ENCODE measurements around the gene PIK3CA. TPM values are rescaled to one million over a fixed set of nuclear protein-coding genes. Genes with fewer than 3 reads are reported as not detected.
"Not testable (repeated sequence)": the region's sequence is repeated elsewhere in the genome, so short reads cannot be mapped to it uniquely, and the experiment has no call there.

The PIK3CA gene
- total RNA-seq, 1 experiment from 2014 or later = 20.7 TPM

- H3K4me1 Mint-ChIP-seq (ENCODE audit: insufficient read depth, unreplicated experiment) = no peaks in the 10 kb centered on the region
- intact Hi-C loops (cut with micrococcal nuclease) = no loop called here
- TF ChIP-seq CTCF (IDR thresholded peaks at IDR 0.05; ENCODE audit: unreplicated experiment) = no peak
- DNase-seq (ENCODE audit: unreplicated experiment) = no peak
- no peak overlapping the region for H3K27ac Mint-ChIP-seq (ENCODE audit: low read depth, unreplicated experiment)
- H3K27me3 Mint-ChIP-seq (ENCODE audit: insufficient read depth, unreplicated experiment) = no peaks in the 10 kb centered on the region
- no peak overlapping the region for H3K4me3 Mint-ChIP-seq (ENCODE audit: unreplicated experiment)
- no TSS peak for BruUV-seq (replicated peaks)
- ChIA-PET CTCF (no interaction called here), POLR2A (no interaction called here)
- no peaks in the 10 kb centered on the region for H3K9me3 Mint-ChIP-seq (ENCODE audit: unreplicated experiment)
- H3K36me3 Mint-ChIP-seq (ENCODE audit: insufficient read depth, unreplicated experiment) = no peaks in the 10 kb centered on the region
Observed at GRCh38 chr3:179268400-179269051, 120.4 kb downstream of the PIK3CA start.

GRCh38 chr3:179269152-179269707 lies 121.1 kb downstream of the PIK3CA start:
- ChIA-PET CTCF (no interaction called here), POLR2A (interaction anchor here (0.6 kb wide), 1 partner anchor 170 kb away, joined by 3 read pairs; no protein-coding TSS in a partner anchor)
- Mint-ChIP-seq H3K9me3 (ENCODE audit: unreplicated experiment) (no peaks in the 10 kb centered on the region), H3K27me3 (ENCODE audit: insufficient read depth, unreplicated experiment) (no peaks in the 10 kb centered on the region), H3K36me3 (ENCODE audit: insufficient read depth, unreplicated experiment) (no peaks in the 10 kb centered on the region), H3K4me1 (ENCODE audit: insufficient read depth, unreplicated experiment) (no peaks in the 10 kb centered on the region), H3K4me3 (ENCODE audit: unreplicated experiment) (no peak overlapping the region), H3K27ac (ENCODE audit: low read depth, unreplicated experiment) (no peak overlapping the region)
- no TSS peak for BruUV-seq (replicated peaks)
- no peak for DNase-seq (ENCODE audit: unreplicated experiment)
- intact Hi-C loops (cut with micrococcal nuclease) = no loop called here
- TF ChIP-seq CTCF (IDR thresholded peaks at IDR 0.05; ENCODE audit: unreplicated experiment) = no peak

GRCh38 chr3:179272385-179272784 lies 124.2 kb downstream of the PIK3CA start:
- H3K4me3 Mint-ChIP-seq (ENCODE audit: unreplicated experiment) = no peak overlapping the region
- no TSS peak for BruUV-seq (replicated peaks)
- H3K27ac Mint-ChIP-seq (ENCODE audit: low read depth, unreplicated experiment) = no peak overlapping the region
- H3K9me3 Mint-ChIP-seq (ENCODE audit: unreplicated experiment) = no peaks in the 10 kb centered on the region
- DNase-seq (ENCODE audit: unreplicated experiment) = peak; percentile 29
- H3K36me3 Mint-ChIP-seq (ENCODE audit: insufficient read depth, unreplicated experiment) = no peaks in the 10 kb centered on the region
- intact Hi-C loops (cut with micrococcal nuclease) = loop anchor here (1.0 to 2.0 kb wide), 2 partner anchors 125 to 168 kb away; no protein-coding TSS in a partner anchor
- POLR2A ChIA-PET = no interaction called here
- TF ChIP-seq CTCF (IDR thresholded peaks at IDR 0.05; ENCODE audit: unreplicated experiment) = no peak
- CTCF ChIA-PET = interaction anchor here (0.7 to 1.4 kb wide), 4 partner anchors 16 to 126 kb away, joined by 3 to 9 read pairs (median 4); no protein-coding TSS in a partner anchor
- H3K4me1 Mint-ChIP-seq (ENCODE audit: insufficient read depth, unreplicated experiment) = no peaks in the 10 kb centered on the region
- no peaks in the 10 kb centered on the region for H3K27me3 Mint-ChIP-seq (ENCODE audit: insufficient read depth, unreplicated experiment)

- H3K9me3 Mint-ChIP-seq (ENCODE audit: unreplicated experiment); intact Hi-C loops (cut with micrococcal nuclease); H3K36me3 Mint-ChIP-seq (ENCODE audit: insufficient read depth, unreplicated experiment); BruUV-seq (replicated peaks); H3K4me3 Mint-ChIP-seq (ENCODE audit: unreplicated experiment); H3K27ac Mint-ChIP-seq (ENCODE audit: low read depth, unreplicated experiment); DNase-seq (ENCODE audit: unreplicated experiment); H3K4me1 Mint-ChIP-seq (ENCODE audit: insufficient read depth, unreplicated experiment); H3K27me3 Mint-ChIP-seq (ENCODE audit: insufficient read depth, unreplicated experiment): not testable (repeated sequence)
- CTCF ChIA-PET = interaction anchor here (0.7 kb wide), 1 partner anchor 14 kb away, joined by 6 read pairs; no protein-coding TSS in a partner anchor
- POLR2A ChIA-PET = interaction anchor here (0.6 kb wide), 1 partner anchor 25 kb away, joined by 3 read pairs; no protein-coding TSS in a partner anchor
Observed at GRCh38 chr3:179274434-179274833, 126.3 kb downstream of the PIK3CA start.
